ENCODE data around the gene PHTF2.

DNA sequence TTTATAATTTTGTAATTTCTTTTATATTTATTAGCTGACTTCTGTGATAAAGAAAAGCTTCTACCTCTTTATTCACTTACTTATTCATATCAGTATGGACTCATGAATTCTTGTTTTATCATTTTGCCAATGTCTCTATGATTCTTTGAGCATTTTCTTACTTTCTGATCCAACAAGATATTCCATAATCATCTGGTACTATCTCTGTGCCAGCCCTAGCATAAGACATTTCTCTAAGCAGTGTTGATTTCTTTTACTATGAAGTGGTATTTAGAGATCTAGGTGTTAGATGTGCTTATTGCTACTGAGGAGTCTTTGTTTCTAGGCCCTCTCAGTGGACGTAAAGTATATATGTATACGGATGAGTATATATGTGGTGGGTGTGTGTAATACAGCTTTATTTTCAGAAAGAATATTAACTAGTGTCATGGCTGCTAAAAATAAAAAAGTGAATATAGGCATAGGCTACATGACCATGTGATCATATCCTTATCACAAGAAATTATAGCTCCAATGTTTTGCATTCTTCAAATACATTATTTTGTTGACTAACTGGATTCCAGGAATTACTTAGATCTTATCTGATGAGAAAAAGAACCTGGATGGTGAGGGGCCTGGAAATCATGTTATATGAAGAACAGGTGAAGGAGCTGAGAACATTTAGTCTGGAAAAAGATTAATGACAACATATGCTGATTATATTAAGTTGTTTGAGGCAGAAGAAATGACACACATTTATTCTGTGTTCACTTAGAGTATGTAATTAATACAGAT lies 13.1 kb downstream of the PHTF2 start:
- TF ChIP-seq EZH2 (IDR thresholded peaks at IDR 0.05; ENCODE audit: insufficient read depth, poor library complexity, severe bottlenecking), result no peak
- no peak for TF ChIP-seq EZH2phosphoT487 (IDR thresholded peaks at IDR 0.05; ENCODE audit: insufficient read depth, low read depth)
